Measurements from ENCODE around the gene KLHL7.

The KLHL7 gene, protein sequence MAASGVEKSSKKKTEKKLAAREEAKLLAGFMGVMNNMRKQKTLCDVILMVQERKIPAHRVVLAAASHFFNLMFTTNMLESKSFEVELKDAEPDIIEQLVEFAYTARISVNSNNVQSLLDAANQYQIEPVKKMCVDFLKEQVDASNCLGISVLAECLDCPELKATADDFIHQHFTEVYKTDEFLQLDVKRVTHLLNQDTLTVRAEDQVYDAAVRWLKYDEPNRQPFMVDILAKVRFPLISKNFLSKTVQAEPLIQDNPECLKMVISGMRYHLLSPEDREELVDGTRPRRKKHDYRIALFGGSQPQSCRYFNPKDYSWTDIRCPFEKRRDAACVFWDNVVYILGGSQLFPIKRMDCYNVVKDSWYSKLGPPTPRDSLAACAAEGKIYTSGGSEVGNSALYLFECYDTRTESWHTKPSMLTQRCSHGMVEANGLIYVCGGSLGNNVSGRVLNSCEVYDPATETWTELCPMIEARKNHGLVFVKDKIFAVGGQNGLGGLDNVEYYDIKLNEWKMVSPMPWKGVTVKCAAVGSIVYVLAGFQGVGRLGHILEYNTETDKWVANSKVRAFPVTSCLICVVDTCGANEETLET

GRCh38 chr7:23105644-23106056, at the start of gene KLHL7:
TSS of gene KLHL7 (plus strand) at chr7:23105785. CDS start at chr7:23106027, 242 bp downstream.
- no peak for TF ChIP-seq CTCF (IDR thresholded peaks at IDR 0.05; ENCODE audit: low read depth, low read length, missing control alignments)
- DNase-seq = peak; percentile 94
- Histone ChIP-seq H3K4me3 (ENCODE audit: low read depth, low read length) (peak within 1 kb of the TSS; percentile 89), H3K27ac (peak within 1 kb of the TSS; percentile 52), H3K27me3 (replicated peaks) (no peaks in the 10 kb centered on the region), H3K36me3 (replicated peaks) (no peaks in the 10 kb centered on the region)
- in situ Hi-C loops (cut with HindIII; ENCODE audit: low pct_ligation_motif_present, low sequenced_read_pairs) = no loop called here

- in situ Hi-C loops (cut with HindIII; ENCODE audit: low pct_ligation_motif_present, low sequenced_read_pairs) = loop anchor here (25.0 kb wide), 2 partner anchors 196 to 496 kb away; no protein-coding TSS in a partner anchor
- no peak overlapping the region for H3K27ac ChIP-seq
- no peaks in the 10 kb centered on the region for H3K27me3 ChIP-seq (replicated peaks)
- no peak for TF ChIP-seq CTCF (IDR thresholded peaks at IDR 0.05; ENCODE audit: low read depth, low read length, missing control alignments)
- no peak overlapping the region for H3K4me3 ChIP-seq (ENCODE audit: low read depth, low read length)
- no peak for DNase-seq
- no peaks in the 10 kb centered on the region for H3K36me3 ChIP-seq (replicated peaks)
Measured at GRCh38 chr7:23058408-23059096, 47.0 kb upstream of the KLHL7 start.

GRCh38 chr7:23061327-23061726, 44.3 kb upstream of the KLHL7 start:
- no peak overlapping the region for H3K4me3 ChIP-seq (ENCODE audit: low read depth, low read length)
- no peak for DNase-seq
- in situ Hi-C loops (cut with HindIII; ENCODE audit: low pct_ligation_motif_present, low sequenced_read_pairs) = loop anchor here (25.0 kb wide), 2 partner anchors 199 to 499 kb away; no protein-coding TSS in a partner anchor
- H3K36me3 ChIP-seq (replicated peaks) = no peaks in the 10 kb centered on the region
- no peak overlapping the region for H3K27ac ChIP-seq
- no peaks in the 10 kb centered on the region for H3K27me3 ChIP-seq (replicated peaks)
- TF ChIP-seq CTCF (IDR thresholded peaks at IDR 0.05; ENCODE audit: low read depth, low read length, missing control alignments) = no peak

DNA sequence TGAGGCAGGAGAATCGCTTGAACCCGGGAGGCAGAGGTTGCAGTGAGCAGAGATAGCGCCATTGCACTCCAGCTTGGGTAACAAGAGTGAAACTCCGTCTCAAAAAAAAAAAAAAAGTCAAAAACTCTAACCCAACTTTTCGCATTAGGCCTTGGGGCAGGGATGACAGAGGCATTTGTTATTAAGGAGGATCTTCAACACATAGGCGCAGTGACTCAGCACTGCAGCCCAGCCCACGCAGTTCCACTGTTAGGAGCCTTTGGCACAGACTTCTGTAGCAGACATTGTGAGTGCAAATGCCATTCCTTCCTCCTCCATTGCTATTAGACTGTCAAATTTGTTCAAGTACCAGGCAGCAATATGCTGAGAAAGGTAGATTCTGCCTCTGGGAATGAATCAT, 43.1 kb upstream of the KLHL7 start:
- in situ Hi-C loops (cut with HindIII; ENCODE audit: low pct_ligation_motif_present, low sequenced_read_pairs) = loop anchor here (25.0 kb wide), 2 partner anchors 200 to 500 kb away; no protein-coding TSS in a partner anchor
- Histone ChIP-seq H3K4me3 (ENCODE audit: low read depth, low read length) (no peak overlapping the region), H3K27me3 (replicated peaks) (no peaks in the 10 kb centered on the region), H3K36me3 (replicated peaks) (no peaks in the 10 kb centered on the region), H3K27ac (no peak overlapping the region)
- no peak for DNase-seq
- no peak for TF ChIP-seq CTCF (IDR thresholded peaks at IDR 0.05; ENCODE audit: low read depth, low read length, missing control alignments)

DNA sequence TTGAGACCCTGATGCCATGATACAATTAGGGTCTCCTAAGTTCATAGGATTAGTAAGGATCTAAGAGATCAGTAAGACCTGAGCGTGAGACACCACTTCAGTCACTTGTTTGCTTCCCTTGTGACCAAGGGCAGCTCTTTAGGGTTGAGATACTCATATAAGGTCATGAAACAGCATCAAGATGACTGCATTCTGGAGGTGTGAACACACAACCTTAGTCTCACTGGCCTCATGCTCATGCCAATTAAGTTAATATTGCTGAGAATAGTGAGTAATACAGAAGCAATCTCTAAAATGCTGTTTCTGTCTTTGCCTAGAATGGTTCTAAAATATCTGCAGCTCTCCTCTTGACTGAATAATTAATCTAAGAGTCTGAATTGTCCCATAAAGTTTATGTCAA, 39.6 kb upstream of the KLHL7 start:
- no peak for DNase-seq
- H3K27me3 ChIP-seq (replicated peaks) = no peaks in the 10 kb centered on the region
- no peak for TF ChIP-seq CTCF (IDR thresholded peaks at IDR 0.05; ENCODE audit: low read depth, low read length, missing control alignments)
- in situ Hi-C loops (cut with HindIII; ENCODE audit: low pct_ligation_motif_present, low sequenced_read_pairs) = loop anchor here (25.0 kb wide), 2 partner anchors 204 to 504 kb away; no protein-coding TSS in a partner anchor
- H3K27ac ChIP-seq = no peak overlapping the region
- H3K36me3 ChIP-seq (replicated peaks) = no peaks in the 10 kb centered on the region
- H3K4me3 ChIP-seq (ENCODE audit: low read depth, low read length) = no peak overlapping the region

Data from brain microvascular endothelial cell (primary cell).